HG03039 (cell line): ENCODE results near the gene NECTIN1.

ENCODE experiments used
- ATAC-seq: cut with Tn5 transposase; IDR thresholded peaks from one replicate; pipeline ENCODE4 v1.9.1; 2021; ENCODE audit warnings: mild to moderate bottlenecking, moderate library complexity; ENCODE audit not compliant: unreplicated experiment

Gene NECTIN1

DNA sequence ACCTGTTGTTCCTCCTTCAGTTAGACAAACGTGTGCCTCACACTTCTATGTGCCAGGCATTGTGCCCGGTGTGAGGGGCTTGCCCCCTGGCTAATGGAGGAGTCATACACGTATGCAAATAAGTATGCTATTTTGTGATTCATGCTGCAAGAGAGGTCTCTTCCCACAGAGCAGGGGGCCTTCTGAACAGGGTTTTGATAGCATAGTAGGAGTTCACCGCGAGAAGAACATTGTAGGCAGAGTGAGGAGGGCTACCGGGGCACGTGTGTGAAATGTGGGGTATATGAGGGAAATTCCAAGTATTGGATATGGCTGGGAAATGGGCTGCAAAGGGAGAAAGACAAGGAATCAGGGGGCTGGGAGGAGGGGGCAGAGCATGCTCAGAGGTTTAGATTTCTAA is 84.5 kb downstream of the NECTIN1 start:
- ATAC-seq = no peak

DNA sequence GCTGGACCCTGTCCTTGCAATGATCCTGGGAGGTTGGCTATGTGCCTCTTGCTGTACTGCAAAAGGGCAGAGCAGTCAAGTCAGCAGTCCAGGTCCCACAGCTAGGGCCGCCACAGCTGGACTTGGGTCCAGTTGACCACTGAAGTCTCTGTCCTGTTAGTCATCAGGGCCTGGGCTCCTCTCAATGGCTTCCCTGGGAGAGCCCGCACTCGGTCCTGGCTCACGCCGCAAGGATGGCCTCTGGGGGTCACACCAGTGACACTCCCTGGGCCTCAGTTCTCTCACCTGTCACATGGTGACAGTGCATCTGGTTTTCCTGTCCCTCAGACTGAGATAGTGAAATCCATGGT is 85.1 kb downstream of the NECTIN1 start:
- no peak for ATAC-seq

DNA sequence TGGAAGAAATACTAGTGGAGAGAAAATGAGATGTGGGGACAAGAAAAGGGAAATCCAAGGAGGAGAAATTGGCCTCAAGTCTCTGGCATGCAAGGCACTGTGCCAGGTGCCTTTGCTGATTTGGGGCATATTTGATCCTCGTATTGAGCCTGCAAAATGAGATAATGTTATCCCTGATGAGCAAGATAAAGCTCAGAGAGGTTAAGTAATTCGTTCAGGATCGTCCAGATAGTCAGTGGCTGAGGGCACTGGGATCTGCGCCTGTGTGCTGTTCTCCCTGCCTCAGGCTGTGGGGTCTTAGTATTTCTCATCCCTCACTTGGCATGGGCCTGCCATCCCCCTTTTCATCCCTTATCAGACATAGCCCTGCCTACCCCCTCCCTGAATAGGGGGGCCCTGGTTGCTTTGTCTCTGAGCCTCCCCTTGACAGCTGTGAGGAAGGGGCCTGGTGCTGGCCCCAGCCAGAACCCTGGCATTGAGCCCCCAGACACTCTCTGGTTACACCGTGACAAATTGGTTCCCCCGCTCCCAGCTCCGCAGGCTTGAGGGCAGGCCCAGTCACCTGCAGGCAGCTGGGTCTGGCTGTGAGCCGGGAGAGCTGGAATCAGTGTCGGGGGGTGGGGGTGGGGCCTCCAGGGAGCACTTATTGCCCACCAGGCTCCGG is 85.7 kb downstream of the NECTIN1 start:
- ATAC-seq = no peak

DNA sequence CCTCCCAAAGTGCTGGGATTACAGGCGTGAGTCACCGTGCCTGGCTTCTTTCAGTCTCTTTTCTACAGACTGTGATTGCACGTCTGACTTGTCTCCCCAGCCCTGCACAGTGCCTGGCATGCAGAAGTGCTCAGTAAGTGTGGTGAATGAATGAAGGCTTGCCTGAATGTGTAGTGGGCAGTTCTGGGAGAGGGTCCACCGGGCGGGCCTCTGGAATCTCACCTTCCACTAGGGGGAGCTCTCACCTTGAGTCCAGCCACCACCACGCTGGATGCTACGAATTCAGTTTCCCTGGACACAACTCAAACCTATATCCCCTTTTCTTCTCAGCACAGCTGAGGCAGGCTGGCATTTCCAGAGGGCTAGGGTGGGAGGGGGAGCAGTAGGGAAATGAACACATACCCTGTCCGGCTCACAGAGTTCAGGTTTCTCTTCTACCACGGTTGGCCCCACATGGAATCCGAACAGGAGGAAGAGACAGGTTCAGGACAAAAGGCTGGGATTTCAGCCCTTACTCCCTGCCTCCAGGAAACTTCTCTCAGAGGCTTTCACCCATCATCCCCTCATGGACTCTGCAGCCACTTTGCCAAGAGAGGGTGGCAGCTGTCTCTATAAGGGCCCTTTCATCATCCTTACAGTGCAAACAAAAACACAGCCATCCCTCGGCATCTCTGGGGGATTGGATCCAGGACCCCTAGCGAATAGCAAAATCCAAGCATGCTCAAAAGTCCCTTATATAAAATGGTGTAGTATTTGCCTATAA is 86.8 kb downstream of the NECTIN1 start:
- no peak for ATAC-seq

DNA sequence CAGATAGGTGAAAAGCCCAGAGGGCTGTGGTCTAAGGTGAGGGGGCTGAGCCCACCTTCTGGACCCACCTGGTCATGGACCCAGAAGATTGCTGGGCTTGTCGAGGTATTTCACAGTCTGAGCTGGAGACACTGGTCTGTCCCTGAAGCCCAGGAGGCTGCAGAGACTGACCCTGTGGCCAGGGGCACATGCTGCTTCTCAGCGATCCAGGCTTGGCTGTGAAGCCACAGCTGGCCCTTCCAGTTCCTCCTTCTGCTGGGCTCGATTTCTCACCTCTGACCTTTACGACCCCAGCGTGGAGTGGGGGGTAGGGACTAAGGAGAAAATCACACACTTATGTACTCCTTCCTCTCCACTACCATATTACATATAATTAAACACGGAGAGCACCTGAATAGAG is 88.5 kb downstream of the NECTIN1 start:
- ATAC-seq = no peak

DNA sequence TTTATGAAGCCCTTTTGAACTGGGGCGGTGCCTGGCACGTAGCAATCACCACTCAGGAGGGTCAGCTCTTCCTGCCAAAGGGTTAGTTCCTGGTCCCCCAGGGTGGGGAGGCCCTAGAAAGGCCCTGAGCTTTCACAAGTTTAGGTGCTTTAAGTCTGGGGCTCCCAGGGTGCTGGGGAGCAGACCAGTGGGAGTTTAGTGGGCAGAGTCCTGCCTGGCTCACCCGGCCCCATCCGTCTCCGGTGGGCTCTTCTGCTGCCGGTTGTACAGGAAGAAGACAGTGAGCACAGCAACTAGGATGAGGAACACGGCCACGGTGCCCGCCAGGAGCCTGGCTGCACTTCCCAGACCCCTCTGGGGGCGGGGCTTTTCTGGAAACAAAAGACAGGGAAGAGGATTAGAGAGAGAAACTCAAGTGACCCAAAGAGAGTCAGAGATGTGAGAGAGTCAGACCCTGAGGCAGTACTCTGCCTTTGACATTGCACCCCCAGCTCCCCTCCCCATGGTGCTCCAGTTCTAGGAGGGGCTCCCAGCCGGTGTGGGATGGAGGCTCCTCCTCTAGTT is 89.3 kb downstream of the NECTIN1 start:
- ATAC-seq = no peak

DNA sequence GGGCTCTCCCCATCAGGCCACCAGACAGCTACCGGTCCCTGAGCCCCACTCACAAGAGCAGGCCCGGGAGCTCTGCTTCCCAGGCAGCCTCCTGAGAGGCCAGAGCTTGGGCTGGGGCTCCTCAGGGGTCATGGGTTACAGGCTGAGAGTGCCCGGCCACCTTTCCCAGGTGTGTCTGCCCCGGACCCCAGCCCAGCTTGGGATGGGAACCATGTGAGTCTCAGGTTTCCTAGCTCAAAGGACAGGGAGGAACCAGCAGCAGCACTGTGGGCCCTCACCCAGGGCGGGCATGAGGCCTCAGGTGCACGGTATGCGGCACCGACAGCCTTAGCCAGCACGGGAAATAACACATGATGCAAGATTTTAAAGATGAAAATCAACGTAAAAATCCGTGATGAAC is 90.1 kb downstream of the NECTIN1 start:
- no peak for ATAC-seq

DNA sequence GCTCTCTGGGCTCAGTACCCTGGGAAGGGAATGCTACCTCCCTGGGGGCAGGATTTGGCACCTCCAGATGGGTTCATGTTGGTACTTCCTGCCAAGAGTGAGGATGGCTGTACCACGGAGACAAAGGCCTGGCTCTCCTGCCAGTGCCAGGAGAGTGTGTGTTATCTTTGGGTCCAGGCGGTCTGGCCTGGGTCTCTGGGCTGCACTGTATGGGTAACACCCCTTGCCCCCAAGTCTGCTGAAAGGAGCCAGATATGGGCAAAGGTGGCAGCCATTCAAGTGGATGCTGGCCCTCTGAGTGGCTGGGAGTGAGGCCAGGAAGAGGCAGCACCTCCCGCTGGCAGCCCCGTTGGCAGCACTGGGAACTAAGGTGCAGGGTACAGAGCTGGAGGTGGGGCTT is 91.5 kb downstream of the NECTIN1 start:
- no peak for ATAC-seq

DNA sequence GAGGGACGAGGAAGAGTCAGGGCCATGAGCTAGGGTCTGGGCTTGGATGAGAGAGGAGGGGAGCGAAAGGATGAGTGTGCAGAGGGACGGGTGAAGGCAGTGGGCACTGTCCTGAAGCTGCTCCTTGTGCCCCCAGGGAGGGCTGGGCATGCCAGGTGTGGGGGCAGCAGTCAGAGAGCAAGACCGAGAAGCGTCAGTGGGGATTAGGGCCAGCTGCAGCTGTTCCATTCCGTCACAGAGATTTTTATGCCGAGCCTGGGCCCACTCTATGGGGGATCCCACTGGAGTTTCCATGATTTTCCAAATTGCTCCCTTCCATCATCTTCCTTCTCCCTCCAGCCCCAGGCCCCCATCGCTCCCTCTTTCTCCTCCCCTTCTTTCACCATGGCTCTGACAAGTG is 93.2 kb downstream of the NECTIN1 start:
- no peak for ATAC-seq

DNA sequence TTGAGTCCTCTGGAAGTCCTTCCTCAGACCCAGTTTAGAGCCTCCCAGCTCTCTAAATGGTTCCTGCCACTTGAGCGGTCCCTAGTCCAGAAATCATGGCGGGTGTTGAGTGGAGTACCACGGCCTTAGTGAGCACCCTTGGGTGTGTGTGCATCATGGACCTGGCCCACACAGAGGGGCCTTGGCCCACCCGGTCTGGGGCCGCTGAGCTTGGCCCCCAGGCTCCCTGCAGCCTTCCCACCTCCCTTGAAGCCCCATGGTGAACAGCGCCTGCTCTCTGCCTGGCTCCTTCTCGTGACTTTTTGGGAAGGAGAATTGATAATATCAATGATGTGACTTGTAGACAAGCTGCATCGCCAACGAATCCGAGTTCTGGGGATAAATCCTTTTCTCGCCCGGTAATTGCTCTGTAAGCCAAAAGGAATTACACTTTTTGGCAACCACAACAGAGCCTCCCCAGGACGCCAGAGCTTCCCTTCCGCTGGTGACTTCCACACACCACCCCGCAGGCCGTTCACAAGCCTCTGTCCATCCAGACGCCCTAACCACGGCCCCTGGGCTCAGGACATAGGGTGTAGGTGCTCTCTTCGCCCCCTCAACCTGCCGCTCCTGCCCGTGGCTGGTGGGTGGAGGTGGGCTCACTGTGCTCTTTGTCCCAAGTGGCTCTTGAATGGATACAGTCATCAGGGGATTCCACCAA is 93.8 kb downstream of the NECTIN1 start:
- ATAC-seq = no peak

DNA sequence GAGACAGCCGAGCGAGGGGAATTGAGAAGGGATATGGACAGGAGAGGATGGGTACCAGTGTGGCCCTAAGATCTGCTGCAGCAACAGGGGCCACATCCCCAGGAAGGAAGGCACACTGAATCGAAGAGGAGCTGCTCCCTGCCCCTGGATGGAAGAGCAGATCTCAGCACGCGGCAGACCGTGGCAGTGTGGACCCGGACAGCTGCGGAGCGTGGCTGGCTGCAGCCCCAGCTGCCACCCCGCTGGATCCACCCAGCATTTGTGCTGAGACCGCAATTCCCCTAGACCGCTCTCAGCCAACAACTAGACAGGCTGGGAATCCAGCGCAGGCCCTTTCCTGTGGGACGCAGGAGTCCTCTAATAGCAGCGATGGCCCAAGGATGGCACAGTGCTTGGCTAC is 94.7 kb downstream of the NECTIN1 start:
- ATAC-seq = no peak

DNA sequence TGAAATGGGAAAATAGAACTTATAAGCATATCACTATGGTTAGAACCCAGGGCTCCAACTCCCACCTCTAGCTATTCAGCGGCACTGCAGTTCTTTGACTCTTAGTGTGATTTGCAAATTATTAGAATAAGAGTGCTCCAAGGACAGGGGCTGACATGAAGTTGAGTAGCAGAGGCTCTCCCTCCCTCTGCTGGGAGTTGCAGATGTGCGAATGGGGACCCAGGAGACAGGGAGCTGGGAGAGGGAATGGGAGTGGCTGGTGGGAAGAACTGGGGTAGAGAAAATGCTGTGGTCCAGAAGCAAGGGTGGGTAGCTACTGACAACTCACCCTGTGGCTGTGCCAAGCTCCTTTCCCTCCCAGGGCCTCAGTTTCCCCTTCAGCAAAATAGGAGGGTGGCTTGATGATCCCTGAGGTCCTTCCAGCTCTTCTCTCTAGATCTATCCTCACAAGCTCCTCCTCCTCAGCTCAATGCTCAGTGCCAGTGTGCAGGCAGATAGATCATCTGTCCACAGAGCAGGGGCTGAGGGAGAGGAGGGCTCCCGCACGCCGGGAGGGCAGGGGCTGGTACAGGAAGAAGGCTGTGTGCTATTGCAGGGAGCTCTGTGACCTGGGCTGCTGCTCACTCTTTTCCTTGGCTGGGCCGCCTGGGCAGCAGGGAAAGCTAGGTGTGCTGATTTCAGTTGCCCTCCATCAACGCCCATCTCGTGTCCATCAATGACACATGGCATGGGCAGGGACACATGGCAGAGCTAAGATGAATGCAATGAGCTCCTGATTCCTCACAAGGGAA is 99.0 kb downstream of the NECTIN1 start:
- ATAC-seq = no peak

DNA sequence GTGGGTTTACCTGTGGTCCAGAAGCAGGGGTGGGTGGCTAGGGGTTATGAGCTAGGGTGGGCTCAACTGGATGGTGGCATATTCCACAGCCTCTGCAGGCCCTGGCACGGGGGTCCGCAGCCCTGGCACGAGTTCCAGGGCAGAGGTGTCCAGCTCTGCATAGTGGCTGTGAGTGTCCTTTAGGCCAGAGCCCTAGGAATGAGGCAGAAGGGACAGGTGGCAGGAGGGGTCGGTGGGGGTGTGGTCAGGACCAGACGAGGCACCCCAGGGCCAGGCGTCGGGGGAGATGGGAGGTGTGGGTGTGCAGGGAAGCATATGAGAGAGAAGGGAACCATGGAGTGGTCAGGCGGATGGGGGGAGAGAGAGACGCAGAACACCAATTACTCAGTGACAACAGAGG is 99.9 kb downstream of the NECTIN1 start:
- no peak for ATAC-seq

DNA sequence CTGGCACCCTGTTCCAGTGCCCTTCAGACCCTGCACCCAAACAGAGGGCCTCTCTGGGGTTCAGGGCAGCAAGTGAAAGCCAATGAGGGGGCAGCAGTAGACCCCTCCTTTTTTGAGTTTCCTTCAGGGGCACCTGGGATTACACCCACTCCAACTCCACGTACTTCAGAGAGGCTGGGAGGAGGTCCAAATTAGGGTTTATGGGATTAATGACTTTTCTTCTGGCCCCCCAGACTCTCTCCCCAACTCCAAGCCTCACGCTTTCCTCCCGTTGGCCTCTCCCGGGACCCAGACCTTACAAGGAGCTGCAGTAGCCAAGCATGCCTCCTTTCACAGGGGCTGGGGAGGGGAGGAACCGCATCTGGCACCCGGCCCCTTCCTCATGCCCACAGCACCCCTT is 101.7 kb downstream of the NECTIN1 start:
- ATAC-seq = no peak

DNA sequence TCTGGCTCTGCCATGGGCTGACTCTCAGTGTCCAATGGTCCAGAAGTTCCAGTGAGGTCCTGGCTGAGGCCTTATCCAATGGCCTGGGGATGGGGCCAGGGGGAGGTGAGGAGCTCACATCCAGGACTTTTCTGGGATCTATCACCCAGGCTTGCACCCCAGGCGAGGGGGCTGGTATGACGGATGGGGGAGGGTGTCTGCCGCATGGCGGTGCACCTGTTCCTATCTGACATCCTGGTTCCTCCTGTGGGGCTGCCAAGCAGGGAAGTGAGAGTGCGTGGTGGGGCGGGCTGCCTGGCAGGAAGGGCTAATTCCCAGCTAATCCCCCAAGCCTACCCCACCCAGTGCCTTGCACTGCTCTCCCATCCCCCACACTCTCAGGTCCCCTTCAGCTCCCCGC is 102.1 kb downstream of the NECTIN1 start:
- ATAC-seq = no peak

DNA sequence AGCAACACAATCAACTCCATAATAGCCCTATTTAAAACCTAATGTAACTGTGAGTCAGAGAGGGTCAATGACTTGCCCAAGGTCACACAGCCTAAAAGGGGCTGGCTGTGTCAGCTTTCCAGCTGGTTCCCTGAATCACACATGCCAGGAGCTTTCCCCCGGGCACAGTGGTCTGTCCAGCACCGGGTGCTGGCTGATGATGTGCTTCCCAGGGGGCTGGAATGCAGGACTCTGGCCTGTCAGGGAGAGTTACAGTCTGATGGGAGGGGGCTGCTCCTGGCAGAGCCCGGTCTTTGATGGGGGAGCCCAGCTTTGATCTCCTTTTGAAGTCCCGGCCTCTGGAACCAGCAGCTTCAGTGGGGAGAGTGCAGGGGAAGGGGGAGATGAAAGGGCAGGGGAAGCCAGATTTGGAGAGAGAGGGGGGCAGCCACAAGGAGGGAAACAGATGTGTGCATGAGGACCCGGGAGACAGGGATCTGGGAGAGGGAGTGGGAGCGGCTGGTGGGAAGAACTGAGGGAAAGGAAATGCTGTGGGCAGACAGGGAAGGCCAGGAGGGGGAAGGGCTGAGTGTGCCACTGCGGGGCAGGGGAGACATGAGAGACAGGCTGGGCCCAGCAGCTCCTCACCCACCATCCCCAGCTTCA is 102.7 kb downstream of the NECTIN1 start:
- ATAC-seq = no peak

DNA sequence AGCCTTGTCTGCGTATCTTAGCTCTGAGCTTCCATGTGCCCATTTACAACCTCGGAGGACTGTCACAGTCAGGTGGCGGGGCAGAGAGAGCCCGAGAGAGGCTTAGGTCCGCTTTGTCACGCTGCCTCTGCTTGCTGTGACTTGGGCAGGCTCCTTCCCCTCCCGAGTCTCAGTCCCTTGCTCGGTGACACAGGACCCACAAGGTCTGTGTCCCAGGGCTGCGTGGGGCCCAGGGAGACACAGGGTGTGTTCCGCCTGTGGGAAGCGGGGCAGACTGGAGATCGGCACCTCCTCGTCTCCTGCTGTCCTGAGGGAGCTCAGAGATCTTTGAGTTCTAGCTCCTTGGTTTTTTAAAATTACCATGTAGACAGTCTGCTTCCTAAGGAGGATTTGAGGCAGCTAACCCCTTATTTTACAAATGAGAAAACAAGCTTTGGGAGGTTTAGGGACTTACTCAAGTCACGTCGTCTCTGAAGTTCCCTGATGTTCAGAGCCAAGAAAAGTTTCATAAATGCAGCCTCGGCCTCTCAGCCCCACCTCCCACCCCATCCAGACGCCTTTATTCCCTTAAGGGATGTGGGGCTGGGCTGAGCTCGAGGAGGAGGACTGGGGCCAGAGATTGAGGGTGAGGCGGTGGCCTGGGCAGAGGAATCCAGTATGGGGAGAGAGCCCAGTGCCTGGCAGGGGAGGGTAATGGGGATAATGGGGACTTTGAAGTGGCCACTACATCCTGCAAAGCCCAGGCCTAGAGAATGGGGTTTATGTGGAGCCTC is 103.6 kb downstream of the NECTIN1 start:
- no peak for ATAC-seq

DNA sequence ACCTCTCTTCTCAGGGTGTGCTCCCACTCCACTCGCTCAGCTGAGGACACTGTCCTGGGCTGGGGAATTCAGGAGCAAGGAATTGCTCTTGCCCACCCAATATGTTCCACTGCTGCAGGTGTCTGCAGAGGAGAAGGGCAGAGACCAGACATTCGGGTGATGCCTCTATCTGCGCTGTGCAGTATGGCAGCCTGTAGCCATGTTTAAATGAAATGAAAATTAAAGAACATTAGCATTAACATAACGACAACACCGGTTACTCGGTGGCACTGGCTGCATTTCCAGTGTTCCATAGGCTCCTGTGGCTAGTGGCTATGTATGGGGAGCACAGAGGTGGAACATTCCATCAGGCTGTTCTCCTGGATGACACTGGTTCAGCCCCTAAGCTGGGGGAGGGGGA is 104.4 kb downstream of the NECTIN1 start:
- ATAC-seq = no peak

DNA sequence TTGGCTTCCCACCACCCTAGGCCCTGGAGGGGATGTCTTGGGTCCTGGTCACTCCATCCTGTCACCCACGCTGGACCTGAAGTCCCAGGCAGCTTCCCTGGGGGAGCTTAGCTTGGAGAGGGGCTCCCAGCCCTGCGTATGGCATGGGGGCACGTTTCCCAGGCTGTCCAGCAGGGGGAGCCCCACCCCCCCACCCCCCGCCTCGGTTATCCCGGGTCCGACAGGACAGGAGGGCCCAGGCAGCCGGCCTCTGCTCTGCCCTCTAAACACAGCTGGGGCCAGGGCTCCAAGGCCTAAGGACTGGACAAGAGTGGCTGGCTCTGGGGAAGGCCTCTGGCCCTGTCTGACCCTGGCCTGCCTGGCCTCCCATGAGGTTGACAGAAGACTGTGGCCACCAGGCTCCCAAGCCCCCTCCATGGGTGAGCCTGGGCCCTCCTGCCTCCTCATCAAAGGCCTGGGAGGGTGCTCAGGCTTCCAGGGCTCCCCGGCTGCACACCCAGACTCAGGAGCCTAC is 104.8 kb downstream of the NECTIN1 start:
- no peak for ATAC-seq

DNA sequence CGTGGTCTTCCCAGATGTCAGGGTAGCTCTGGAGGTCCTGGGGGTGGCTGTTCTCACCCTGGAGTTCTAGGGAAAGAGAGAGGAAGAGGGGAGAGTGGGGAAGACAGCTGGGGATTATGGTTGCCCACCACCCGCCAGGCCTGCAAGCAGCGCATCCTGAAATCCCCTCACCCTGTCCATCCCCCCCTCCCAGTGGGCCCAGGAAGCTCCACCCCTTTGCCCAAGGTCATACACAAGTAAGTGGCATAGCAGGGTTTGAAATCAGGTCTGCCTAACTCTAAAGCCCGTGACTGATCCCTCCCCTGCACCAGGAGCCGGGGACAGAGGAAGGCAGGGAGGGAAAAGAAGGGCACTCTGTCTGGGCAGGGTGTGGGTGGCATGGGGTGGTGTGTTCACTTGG is 105.3 kb downstream of the NECTIN1 start:
- no peak for ATAC-seq
